ENCODE results near the gene SETD1A. TPM values are rescaled to one million over a fixed set of nuclear protein-coding genes. Genes with fewer than 3 reads are reported as not detected.

The SETD1A gene
- total RNA-seq, 2 donors from 2014 or later, result 10.0 to 29.1 TPM

DNA sequence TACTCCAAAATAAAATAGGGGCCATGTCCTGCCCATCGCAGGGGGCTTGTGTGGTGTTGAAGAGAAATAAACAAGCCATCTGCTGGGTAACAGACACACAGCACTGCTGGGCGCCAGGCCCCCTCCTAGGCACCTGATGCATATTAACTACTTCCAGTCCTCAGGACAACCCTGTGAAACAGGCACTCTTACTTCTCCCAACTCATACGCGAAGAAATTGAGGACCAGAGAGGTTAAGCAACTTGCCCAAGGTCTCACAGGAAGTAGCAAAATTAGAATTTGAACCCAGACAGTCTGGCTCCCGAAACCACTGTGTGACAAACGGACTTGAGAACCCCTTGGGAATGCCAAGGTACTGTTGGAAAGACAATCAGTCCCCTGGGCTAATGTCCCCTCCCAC, 50.1 kb downstream of the SETD1A start:
- H3K27ac ChIP-seq, result no peak overlapping the region
- intact Hi-C loops (cut with DNase I), result no loop called here
- WGBS, result 62% methylated on average over 6 of the region's 6 CpGs
- H3K9me3 ChIP-seq, result no peaks in the 10 kb centered on the region
- H3K36me3 ChIP-seq, result no peaks in the 10 kb centered on the region
- H3K4me3 ChIP-seq, result no peak overlapping the region
- no peak for DNase-seq (ENCODE audit: low spot score)
- H3K27me3 ChIP-seq (replicated peaks; ENCODE audit: insufficient read depth), result peaks cover 3% of the 10 kb centered on the region
- no peaks in the 10 kb centered on the region for H3K4me1 ChIP-seq (replicated peaks)
- TF ChIP-seq, protein P1, sequence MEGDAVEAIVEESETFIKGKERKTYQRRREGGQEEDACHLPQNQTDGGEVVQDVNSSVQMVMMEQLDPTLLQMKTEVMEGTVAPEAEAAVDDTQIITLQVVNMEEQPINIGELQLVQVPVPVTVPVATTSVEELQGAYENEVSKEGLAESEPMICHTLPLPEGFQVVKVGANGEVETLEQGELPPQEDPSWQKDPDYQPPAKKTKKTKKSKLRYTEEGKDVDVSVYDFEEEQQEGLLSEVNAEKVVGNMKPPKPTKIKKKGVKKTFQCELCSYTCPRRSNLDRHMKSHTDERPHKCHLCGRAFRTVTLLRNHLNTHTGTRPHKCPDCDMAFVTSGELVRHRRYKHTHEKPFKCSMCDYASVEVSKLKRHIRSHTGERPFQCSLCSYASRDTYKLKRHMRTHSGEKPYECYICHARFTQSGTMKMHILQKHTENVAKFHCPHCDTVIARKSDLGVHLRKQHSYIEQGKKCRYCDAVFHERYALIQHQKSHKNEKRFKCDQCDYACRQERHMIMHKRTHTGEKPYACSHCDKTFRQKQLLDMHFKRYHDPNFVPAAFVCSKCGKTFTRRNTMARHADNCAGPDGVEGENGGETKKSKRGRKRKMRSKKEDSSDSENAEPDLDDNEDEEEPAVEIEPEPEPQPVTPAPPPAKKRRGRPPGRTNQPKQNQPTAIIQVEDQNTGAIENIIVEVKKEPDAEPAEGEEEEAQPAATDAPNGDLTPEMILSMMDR (IDR thresholded peaks at IDR 0.05), result no peak
- TF ChIP-seq POLR2A (IDR thresholded peaks at IDR 0.05) (no peak), POLR2AphosphoS5 (IDR thresholded peaks at IDR 0.05) (no peak)

DNA sequence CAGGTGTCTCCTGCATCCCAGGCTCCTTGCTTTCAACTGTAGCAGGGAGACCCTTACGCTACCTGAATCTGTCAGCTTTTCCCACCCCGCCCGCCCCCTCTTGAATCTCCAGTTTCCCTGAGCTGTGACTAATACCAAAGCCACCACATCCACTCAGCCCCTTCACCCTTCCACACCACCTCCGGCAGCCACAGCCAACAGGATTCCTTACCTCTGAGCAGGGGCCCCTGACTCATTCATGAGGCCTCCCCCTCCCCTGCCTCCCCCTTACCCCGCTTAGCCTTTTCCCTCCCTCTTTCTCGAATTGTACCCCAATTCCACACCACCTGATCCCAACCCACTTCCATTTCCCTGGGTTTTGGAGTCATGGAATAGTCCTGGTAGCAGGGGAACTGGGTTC, 50.6 kb downstream of the SETD1A start:
- no peaks in the 10 kb centered on the region for H3K9me3 ChIP-seq
- DNase-seq (ENCODE audit: low spot score), result no peak
- no peak overlapping the region for H3K27ac ChIP-seq
- intact Hi-C loops (cut with DNase I), result no loop called here
- no peak overlapping the region for H3K4me3 ChIP-seq
- H3K36me3 ChIP-seq, result no peaks in the 10 kb centered on the region
- H3K4me1 ChIP-seq (replicated peaks), result no peaks in the 10 kb centered on the region
- WGBS, result 68% methylated on average over 6 of the region's 6 CpGs
- peaks cover 3% of the 10 kb centered on the region for H3K27me3 ChIP-seq (replicated peaks; ENCODE audit: insufficient read depth)
- TF ChIP-seq POLR2AphosphoS5 (IDR thresholded peaks at IDR 0.05), result no peak
- no peak for TF ChIP-seq POLR2A (IDR thresholded peaks at IDR 0.05)
- TF ChIP-seq, protein P1 (IDR thresholded peaks at IDR 0.05), result no peak

DNA sequence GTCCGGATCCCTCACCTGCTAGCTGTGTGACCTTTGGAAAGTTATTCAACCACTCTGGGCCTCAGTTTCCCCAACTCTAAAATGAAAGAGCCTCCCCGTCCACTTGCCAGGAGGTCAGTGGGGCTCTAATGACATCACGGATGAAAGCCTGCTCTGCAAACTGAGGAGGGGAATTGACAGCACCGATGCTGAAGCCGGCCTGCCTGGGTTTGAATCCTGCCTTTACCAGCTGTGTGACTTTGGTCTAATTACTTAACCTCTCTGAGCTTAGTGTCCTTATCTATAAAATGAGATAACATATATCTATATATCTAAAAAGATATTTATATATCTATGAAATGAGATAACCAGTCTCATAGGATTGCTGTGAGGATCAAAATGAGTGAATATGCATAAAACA, 51.0 kb downstream of the SETD1A start:
- Histone ChIP-seq H3K9me3 (no peaks in the 10 kb centered on the region), H3K4me3 (no peak overlapping the region), H3K4me1 (replicated peaks) (no peaks in the 10 kb centered on the region), H3K27ac (no peak overlapping the region), H3K27me3 (replicated peaks; ENCODE audit: insufficient read depth) (peaks cover 3% of the 10 kb centered on the region), H3K36me3 (no peaks in the 10 kb centered on the region)
- no peak for DNase-seq (ENCODE audit: low spot score)
- TF ChIP-seq POLR2AphosphoS5 (IDR thresholded peaks at IDR 0.05) (no peak), POLR2A (IDR thresholded peaks at IDR 0.05) (no peak)
- TF ChIP-seq, protein P1 (IDR thresholded peaks at IDR 0.05), result no peak
- WGBS, result 92% methylated on average over 5 of the region's 5 CpGs
- intact Hi-C loops (cut with DNase I), result no loop called here

DNA sequence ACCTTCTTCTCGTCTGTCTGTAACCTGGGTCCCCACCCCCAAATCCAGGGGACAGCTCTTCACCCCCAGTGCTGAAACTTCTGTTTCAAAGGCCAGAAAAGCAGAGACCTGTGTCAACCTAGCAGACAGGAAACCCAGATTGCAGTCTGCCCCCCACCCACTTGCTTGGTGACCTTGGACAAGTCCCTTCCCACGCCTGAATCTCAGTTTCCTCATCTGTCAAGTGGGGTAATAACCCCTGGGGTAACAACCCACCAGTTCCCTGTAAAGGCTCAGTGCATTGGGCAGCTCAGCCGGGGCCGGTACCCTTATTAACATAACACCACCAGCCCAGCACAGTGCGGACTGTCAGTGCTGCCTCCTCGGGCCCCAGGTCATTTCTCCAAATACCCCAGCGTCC, 51.6 kb downstream of the SETD1A start:
- Histone ChIP-seq H3K9me3 (no peaks in the 10 kb centered on the region), H3K4me1 (replicated peaks) (no peaks in the 10 kb centered on the region), H3K36me3 (no peaks in the 10 kb centered on the region), H3K4me3 (no peak overlapping the region), H3K27me3 (replicated peaks; ENCODE audit: insufficient read depth) (peaks cover 3% of the 10 kb centered on the region), H3K27ac (no peak overlapping the region)
- DNase-seq (ENCODE audit: low spot score), result no peak
- intact Hi-C loops (cut with DNase I), result no loop called here
- 78% methylated on average over 7 of the region's 7 CpGs for WGBS
- TF ChIP-seq POLR2AphosphoS5 (IDR thresholded peaks at IDR 0.05) (no peak), POLR2A (IDR thresholded peaks at IDR 0.05) (no peak)
- TF ChIP-seq, protein P1 (IDR thresholded peaks at IDR 0.05), result no peak

DNA sequence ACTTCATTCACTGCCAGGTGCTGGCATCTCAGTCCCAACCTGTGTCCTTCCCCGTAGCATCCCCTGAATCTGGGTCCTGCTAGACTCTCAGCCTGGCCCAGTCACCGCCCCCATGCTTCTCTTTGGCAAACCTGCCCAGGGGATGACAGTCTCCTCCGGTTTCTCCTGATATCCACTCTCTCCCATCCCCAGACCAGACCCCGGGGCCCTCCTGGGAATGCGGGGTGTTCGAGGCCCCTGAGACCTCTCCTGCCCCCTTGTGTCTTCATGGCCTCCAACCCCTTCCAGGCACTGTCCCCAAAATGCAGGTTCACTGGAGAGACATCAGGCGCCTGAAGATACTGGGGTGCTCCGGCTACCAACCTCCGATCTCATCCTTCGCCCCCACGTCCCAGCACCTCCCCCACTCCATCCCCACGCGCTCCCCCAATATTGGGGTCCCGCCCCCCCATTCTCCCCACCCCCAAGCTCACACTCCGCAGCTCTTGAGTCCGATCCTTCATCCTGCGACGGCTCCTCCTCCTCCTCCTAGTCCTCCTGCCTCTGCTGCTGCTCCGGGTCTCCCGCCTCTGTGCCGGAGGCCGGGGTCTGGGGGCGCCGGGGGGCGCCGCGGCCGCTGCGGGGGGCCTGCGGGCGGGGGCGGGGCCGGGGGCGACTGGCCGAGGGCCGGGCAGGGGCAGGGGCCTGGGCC, 52.5 kb downstream of the SETD1A start:
- TF ChIP-seq, protein P1 (IDR thresholded peaks at IDR 0.05), result no peak
- TF ChIP-seq POLR2AphosphoS5 (IDR thresholded peaks at IDR 0.05), result no peak
- no peak for TF ChIP-seq POLR2A (IDR thresholded peaks at IDR 0.05)
- intact Hi-C loops (cut with DNase I), result no loop called here
- WGBS, result 13% methylated on average over 22 of the region's 36 CpGs
- H3K4me1 ChIP-seq (replicated peaks), result no peaks in the 10 kb centered on the region
- no peak overlapping the region for H3K4me3 ChIP-seq
- peaks cover 3% of the 10 kb centered on the region for H3K27me3 ChIP-seq (replicated peaks; ENCODE audit: insufficient read depth)
- H3K36me3 ChIP-seq, result no peaks in the 10 kb centered on the region
- no peaks in the 10 kb centered on the region for H3K9me3 ChIP-seq
- H3K27ac ChIP-seq, result no peak overlapping the region
- no peak for DNase-seq (ENCODE audit: low spot score)
